Hair follicular keratinocyte (primary cell): Measurements from ENCODE around the gene PSMC6. TPM values are rescaled to one million over a fixed set of nuclear protein-coding genes. Genes with fewer than 3 reads are reported as not detected.

Experiments used
- total RNA-seq: library from RNA; depleted of rRNA; stranded (reverse); fragments of >200 nt; gene quantifications from 2 replicates; pipeline ENCODE4 v1.2.3, GENCODE V29; 2015

Gene PSMC6
- total RNA-seq = 67.5 and 90.9 TPM in 2 replicates

GRCh38 chr14:52706724-52707706, at the start of gene PSMC6:
PSMC6 (plus strand) TSS chr14:52707200; CDS start chr14:52707220, 20 bp downstream.

GRCh38 chr14:52695481-52696091, 11.4 kb upstream of the PSMC6 start, which contains the start of gene ERO1A:
ERO1A (minus strand) TSS chr14:52695558; CDS start chr14:52695481, 77 bp downstream.

GRCh38 chr14:52729925-52730708, 23.1 kb downstream of the PSMC6 start, which contains the start of gene STYX:
STYX (plus strand) TSS chr14:52730166; CDS start chr14:52730475, 309 bp downstream.

Other genes starting within 250 kb of the PSMC6 start
- 2.2 and 2.7 TPM in 2 replicates for gene TXNDC16, start 154.7 kb upstream of the PSMC6 start, total RNA-seq
- gene GPR137C, start 154.4 kb upstream of the PSMC6 start, total RNA-seq = 0.08 TPM in 1 of 2 replicates, not detected in the other
- gene ERO1A, start 11.6 kb upstream of the PSMC6 start, total RNA-seq = 109 and 132 TPM in 2 replicates
- 12.5 and 12.9 TPM in 2 replicates for gene STYX, start 23.0 kb downstream of the PSMC6 start, total RNA-seq
- gene GNPNAT1, start 84.4 kb downstream of the PSMC6 start, total RNA-seq = 20.5 and 32.7 TPM in 2 replicates
- gene FERMT2, start 243.8 kb downstream of the PSMC6 start, total RNA-seq = 17.3 and 20.8 TPM in 2 replicates